Mucosa of rectum (tissue), 2 donors: ENCODE data around the gene SNED1.

ENCODE experiments used
- H3K27ac ChIP-seq, 2 donors: one replicate each; pipeline ENCODE4 v1.7.0; 2013; ENCODE audit warnings: inconsistent platforms in 2 of 2, low read depth in 2 of 2, low read length in 2 of 2
- H3K27me3 ChIP-seq, 2 donors: one replicate each; pipeline ENCODE4 v1.7.0; 2013; ENCODE audit warnings: low read length in 2 of 2; ENCODE audit not compliant: control insufficient read depth in 2 of 2, insufficient read depth in 2 of 2
- H3K36me3 ChIP-seq, 2 donors: one replicate each; pipeline ENCODE4 v1.7.0; 2013; ENCODE audit warnings: low read length in 2 of 2; ENCODE audit not compliant: control insufficient read depth in 2 of 2, insufficient read depth in 2 of 2
- H3K4me1 ChIP-seq, 2 donors: one replicate each; pipeline ENCODE4 v1.7.0; 2013; ENCODE audit warnings: low read length in 2 of 2, mild to moderate bottlenecking in 1 of 2; ENCODE audit not compliant: control insufficient read depth in 2 of 2, insufficient read depth in 2 of 2
- H3K4me3 ChIP-seq, 2 donors: one replicate each; pipeline ENCODE4 v1.7.0; 2013; ENCODE audit warnings: low read length in 2 of 2
- H3K9ac ChIP-seq, 2 donors: one replicate each; pipeline ENCODE4 v1.7.0; 2013; ENCODE audit warnings: low read length in 2 of 2, low read depth in 1 of 2, mild to moderate bottlenecking in 1 of 2
- H3K9me3 ChIP-seq, 2 donors: one replicate each; pipeline ENCODE4 v1.7.0; 2013; ENCODE audit warnings: low read length in 2 of 2; ENCODE audit not compliant: control insufficient read depth in 2 of 2
- donor health status: healthy.
- donor health status: Normal muscosa, but diverticular disease.

SNED1 gene

GRCh38 chr2:241015439-241015838 lies 17.0 kb downstream of the SNED1 start:
- Histone ChIP-seq H3K36me3 (no peaks in the 10 kb centered on the region), H3K4me1 (peaks cover 4% of the 10 kb centered on the region in 2 donors), H3K9me3 (no peaks in the 10 kb centered on the region), H3K27me3 (no peaks in the 10 kb centered on the region), H3K4me3 (no peak overlapping the region), H3K9ac (no peak overlapping the region), H3K27ac (no peak overlapping the region)

GRCh38 chr2:241017228-241017940 lies 19.0 kb downstream of the SNED1 start:
- H3K27me3 ChIP-seq, result no peaks in the 10 kb centered on the region

GRCh38 chr2:241018051-241018891 lies 19.9 kb downstream of the SNED1 start:
- H3K27me3 ChIP-seq, result no peaks in the 10 kb centered on the region
- H3K36me3 ChIP-seq, result no peaks in the 10 kb centered on the region
- no peak overlapping the region for H3K9ac ChIP-seq
- no peak overlapping the region for H3K27ac ChIP-seq
- no peak overlapping the region for H3K4me3 ChIP-seq
- H3K4me1 ChIP-seq, result no peaks in the 10 kb centered on the region
- no peaks in the 10 kb centered on the region for H3K9me3 ChIP-seq

More at GRCh38 chr2:241017228-241017940, 19.0 kb downstream of the SNED1 start:
- H3K27ac ChIP-seq, result no peak overlapping the region
- H3K36me3 ChIP-seq, result no peaks in the 10 kb centered on the region
- no peak overlapping the region for H3K4me3 ChIP-seq
- H3K4me1 ChIP-seq, result no peaks in the 10 kb centered on the region
- H3K9me3 ChIP-seq, result no peaks in the 10 kb centered on the region
- no peak overlapping the region for H3K9ac ChIP-seq

- H3K27me3 ChIP-seq, result no peaks in the 10 kb centered on the region
- no peak overlapping the region for H3K4me3 ChIP-seq
- H3K9ac ChIP-seq, result no peak overlapping the region
- H3K36me3 ChIP-seq, result no peaks in the 10 kb centered on the region
- no peak overlapping the region for H3K27ac ChIP-seq
- H3K9me3 ChIP-seq, result no peaks in the 10 kb centered on the region
- no peaks in the 10 kb centered on the region for H3K4me1 ChIP-seq
Observed at GRCh38 chr2:241019441-241020139, 21.2 kb downstream of the SNED1 start.

GRCh38 chr2:241020201-241020600 lies 21.8 kb downstream of the SNED1 start:
- H3K4me1 ChIP-seq, result no peaks in the 10 kb centered on the region
- H3K9me3 ChIP-seq, result peaks cover 0 to 4% of the 10 kb centered on the region in 2 donors
- H3K9ac ChIP-seq, result no peak overlapping the region
- no peak overlapping the region for H3K27ac ChIP-seq
- H3K27me3 ChIP-seq, result no peaks in the 10 kb centered on the region
- no peak overlapping the region for H3K4me3 ChIP-seq
- H3K36me3 ChIP-seq, result no peaks in the 10 kb centered on the region

- Histone ChIP-seq H3K36me3 (no peaks in the 10 kb centered on the region), H3K9me3 (peaks cover 0 to 5% of the 10 kb centered on the region in 2 donors)
Observed at GRCh38 chr2:241020629-241021190, 22.3 kb downstream of the SNED1 start.

GRCh38 chr2:241025639-241026038 lies 27.2 kb downstream of the SNED1 start:
- Histone ChIP-seq H3K27ac (no peak overlapping the region), H3K36me3 (no peaks in the 10 kb centered on the region), H3K9ac (no peak overlapping the region), H3K9me3 (peaks cover 0 to 5% of the 10 kb centered on the region in 2 donors), H3K4me3 (no peak overlapping the region), H3K4me1 (no peaks in the 10 kb centered on the region), H3K27me3 (no peaks in the 10 kb centered on the region)

More at GRCh38 chr2:241020629-241021190, 22.3 kb downstream of the SNED1 start:
- H3K27me3 ChIP-seq, result no peaks in the 10 kb centered on the region
- no peak overlapping the region for H3K27ac ChIP-seq
- H3K4me1 ChIP-seq, result no peaks in the 10 kb centered on the region
- H3K4me3 ChIP-seq, result no peak overlapping the region
- no peak overlapping the region for H3K9ac ChIP-seq

GRCh38 chr2:241029599-241030332 lies 31.3 kb downstream of the SNED1 start:
- no peaks in the 10 kb centered on the region for H3K27me3 ChIP-seq
- H3K9ac ChIP-seq, result no peak overlapping the region
- no peak overlapping the region for H3K4me3 ChIP-seq
- no peak overlapping the region for H3K27ac ChIP-seq
- H3K9me3 ChIP-seq, result peaks cover 0 to 5% of the 10 kb centered on the region in 2 donors
- H3K4me1 ChIP-seq, result no peaks in the 10 kb centered on the region
- peaks cover 0 to 4% of the 10 kb centered on the region in 2 donors for H3K36me3 ChIP-seq

- H3K27me3 ChIP-seq, result no peaks in the 10 kb centered on the region
- no peak overlapping the region for H3K4me3 ChIP-seq
- no peaks in the 10 kb centered on the region for H3K4me1 ChIP-seq
- H3K9me3 ChIP-seq, result no peaks in the 10 kb centered on the region
- no peak overlapping the region for H3K9ac ChIP-seq
- H3K27ac ChIP-seq, result no peak overlapping the region
- H3K36me3 ChIP-seq, result peaks cover 0 to 4% of the 10 kb centered on the region in 2 donors
Observed at GRCh38 chr2:241030333-241030680, 31.9 kb downstream of the SNED1 start.
